H9 (cell line): ENCODE measurements around the gene ATP5PB. TPM values are rescaled to one million over a fixed set of nuclear protein-coding genes. Genes with fewer than 3 reads are reported as not detected.

Experiments
- DNase-seq: peaks from one replicate; pipeline ENCODE4 v3.0.0-alpha.2; 2017
- H2AFZ ChIP-seq: one replicate; pipeline ENCODE4 v1.6.1; 2013; ENCODE audit warnings: mild to moderate bottlenecking, low read length, control low read depth, moderate library complexity
- H2AK5ac ChIP-seq: 2 replicates; pipeline ENCODE4 v1.6.1; 2013; ENCODE audit warnings: low read length, control low read depth, mixed read lengths; ENCODE audit not compliant: insufficient read length
- H2BK120ac ChIP-seq: one replicate; pipeline ENCODE4 v1.6.1; 2013; ENCODE audit warnings: low read depth, mild to moderate bottlenecking, low read length, control low read depth, inconsistent platforms; ENCODE audit not compliant: poor library complexity, severe bottlenecking
- H2BK12ac ChIP-seq: 2 replicates; pipeline ENCODE4 v1.6.1; 2013; ENCODE audit warnings: low read length, control low read depth, mixed read lengths, low read depth; ENCODE audit not compliant: insufficient read length
- H2BK15ac ChIP-seq: 2 replicates; pipeline ENCODE4 v1.6.1; 2013; ENCODE audit warnings: low read depth, low read length, control low read depth
- H2BK20ac ChIP-seq: one replicate; pipeline ENCODE4 v1.6.1; 2013; ENCODE audit warnings: low read depth, mild to moderate bottlenecking, low read length, control low read depth, inconsistent platforms; ENCODE audit not compliant: poor library complexity, severe bottlenecking
- H2BK5ac ChIP-seq: 2 replicates; pipeline ENCODE4 v1.6.1; 2013; ENCODE audit warnings: low read length, control low read depth, mixed read lengths; ENCODE audit not compliant: insufficient read length
- H3K14ac ChIP-seq: 2 replicates; pipeline ENCODE4 v1.6.1; 2013; ENCODE audit warnings: low read length, control low read depth; ENCODE audit not compliant: insufficient read depth
- H3K18ac ChIP-seq: 2 replicates; pipeline ENCODE4 v1.6.1; 2013; ENCODE audit warnings: low read depth, mild to moderate bottlenecking, mixed read lengths, low read length, control low read depth; ENCODE audit not compliant: insufficient read length
- H3K23ac ChIP-seq: 2 replicates; pipeline ENCODE4 v1.6.1; 2013; ENCODE audit warnings: low read length, control low read depth, mixed read lengths, low read depth; ENCODE audit not compliant: insufficient read length
- H3K23me2 ChIP-seq: 2 replicates; pipeline ENCODE4 v1.6.1; 2013; ENCODE audit warnings: low read depth, mild to moderate bottlenecking, mixed read lengths, low read length, control low read depth; ENCODE audit not compliant: insufficient read length, poor library complexity, severe bottlenecking
- H3K27ac ChIP-seq: 2 replicates; pipeline ENCODE4 v1.5.1; 2013; ENCODE audit warnings: low read length, control low read depth, mixed read lengths, low read depth; ENCODE audit not compliant: insufficient read length
- H3K27me3 ChIP-seq: 2 replicates; pipeline ENCODE4 v1.6.1; 2013; ENCODE audit warnings: low read length, control low read depth, inconsistent platforms; ENCODE audit not compliant: insufficient read depth
- H3K4ac ChIP-seq: 2 replicates; pipeline ENCODE4 v1.6.1; 2013; ENCODE audit warnings: low read depth, mild to moderate bottlenecking, control low read depth, inconsistent platforms, low read length, moderate library complexity
- H3K4me1 ChIP-seq: 2 replicates; pipeline ENCODE4 v1.6.1; 2013; ENCODE audit warnings: low read length, control low read depth, inconsistent platforms; ENCODE audit not compliant: insufficient read depth
- H3K4me2 ChIP-seq: 2 replicates; pipeline ENCODE4 v1.6.1; 2013; ENCODE audit warnings: low read length, control low read depth, mixed read lengths; ENCODE audit not compliant: insufficient read length, insufficient read depth
- H3K56ac ChIP-seq: 2 replicates; pipeline ENCODE4 v1.6.1; 2013; ENCODE audit warnings: low read depth, mild to moderate bottlenecking, mixed read lengths, low read length, control low read depth; ENCODE audit not compliant: insufficient read length
- H3K79me1 ChIP-seq: 2 replicates; pipeline ENCODE4 v1.6.1; 2013; ENCODE audit warnings: low read depth, mild to moderate bottlenecking, moderate library complexity, low read length, control low read depth, inconsistent platforms; ENCODE audit not compliant: insufficient read depth, poor library complexity, severe bottlenecking
- H3K79me2 ChIP-seq: 2 replicates; pipeline ENCODE4 v1.6.1; 2013; ENCODE audit warnings: low read length, control low read depth, inconsistent platforms; ENCODE audit not compliant: insufficient read depth
- H3K9ac ChIP-seq: 2 replicates; pipeline ENCODE4 v1.6.1; 2013; ENCODE audit warnings: low read length, control low read depth, mixed read lengths; ENCODE audit not compliant: insufficient read length; ENCODE audit errors: extremely low read depth
- H3K9me3 ChIP-seq: one replicate; pipeline ENCODE4 v1.6.1; 2013; ENCODE audit warnings: low read depth, low read length, inconsistent platforms; ENCODE audit not compliant: control insufficient read depth
- H3T11ph ChIP-seq: one replicate; pipeline ENCODE4 v1.6.1; 2013; ENCODE audit warnings: mild to moderate bottlenecking, low read length, control low read depth, inconsistent platforms
- H4K20me1 ChIP-seq: one replicate; pipeline ENCODE4 v1.6.1; 2013; ENCODE audit not compliant: control insufficient read depth, insufficient read length, insufficient read depth
- H4K5ac ChIP-seq: 2 replicates; pipeline ENCODE4 v1.6.1; 2013; ENCODE audit warnings: low read depth, mild to moderate bottlenecking, mixed read lengths, low read length, control low read depth; ENCODE audit not compliant: insufficient read length
- H4K8ac ChIP-seq: replicated peaks from 2 replicates; pipeline ENCODE4 v1.6.1; 2013; ENCODE audit warnings: low read length, control low read depth, mixed read lengths, low read depth; ENCODE audit not compliant: insufficient read length
- H4K91ac ChIP-seq: 2 replicates; pipeline ENCODE4 v1.6.1; 2013; ENCODE audit warnings: low read depth, mild to moderate bottlenecking, moderate library complexity, mixed read lengths, low read length, control low read depth; ENCODE audit not compliant: insufficient read length
- H3K27ac Mint-ChIP-seq, 3 experiments: 2 replicates in 2 of 3; 3 replicates in 1 of 3; pipeline ENCODE4 v1.8.0; 2020 to 2021; ENCODE audit warnings: mixed read lengths in 3 of 3, mild to moderate bottlenecking in 1 of 3, moderate library complexity in 1 of 3
- H3K27me3 Mint-ChIP-seq: 2 replicates; pipeline ENCODE4 v1.8.0; 2021; ENCODE audit warnings: low read depth, mild to moderate bottlenecking, moderate library complexity, mixed read lengths
- H3K36me3 Mint-ChIP-seq, 3 experiments: 2 replicates in 2 of 3; 3 replicates in 1 of 3; pipeline ENCODE4 v1.8.0; 2020 to 2021; ENCODE audit warnings: low read depth in 3 of 3, mixed read lengths in 3 of 3; ENCODE audit not compliant: insufficient read depth in 1 of 3
- H3K4me1 Mint-ChIP-seq, 2 experiments: 2 replicates each; pipeline ENCODE4 v1.8.0; 2020; ENCODE audit warnings: mixed read lengths in 2 of 2
- H3K4me3 Mint-ChIP-seq, 2 experiments: 2 replicates in 1 of 2; 3 replicates in 1 of 2; pipeline ENCODE4 v1.8.0; 2020 to 2021; ENCODE audit warnings: mild to moderate bottlenecking in 2 of 2, mixed read lengths in 2 of 2, moderate library complexity in 1 of 2
- H3K9me3 Mint-ChIP-seq, 2 experiments: 2 replicates in 1 of 2; 3 replicates in 1 of 2; pipeline ENCODE4 v1.8.0; 2020; ENCODE audit warnings: mild to moderate bottlenecking in 2 of 2, mixed read lengths in 2 of 2, moderate library complexity in 1 of 2
- CTCF ChIP-seq: fragments of 200-600 bp; sonication (generic); conservative IDR thresholded peaks from 3 replicates; pipeline ENCODE4 v1.8.0; 2021; ENCODE audit warnings: antibody characterized with exemption, mild to moderate bottlenecking
- WGBS: extraction: QIAGEN DNeasy Blood & Tissue Kit; methylation state at CpG from one replicate; pipeline ENCODE4 v1.1.7; 2013; ENCODE audit warnings: missing lambda C conversion rate, low lambda C conversion rate, mixed read lengths; ENCODE audit not compliant: insufficient read length; ENCODE audit errors: extremely low coverage; 5-methylcytosine and 5-hydroxymethylcytosine counted together
- total RNA-seq: library from RNA; stranded (reverse); gene quantifications from 2 replicates; pipeline ENCODE4 v1.2.1, GENCODE V29; 2021

The ATP5PB gene
- total RNA-seq, 1 experiment from 2014 or later = 250 TPM

DNA sequence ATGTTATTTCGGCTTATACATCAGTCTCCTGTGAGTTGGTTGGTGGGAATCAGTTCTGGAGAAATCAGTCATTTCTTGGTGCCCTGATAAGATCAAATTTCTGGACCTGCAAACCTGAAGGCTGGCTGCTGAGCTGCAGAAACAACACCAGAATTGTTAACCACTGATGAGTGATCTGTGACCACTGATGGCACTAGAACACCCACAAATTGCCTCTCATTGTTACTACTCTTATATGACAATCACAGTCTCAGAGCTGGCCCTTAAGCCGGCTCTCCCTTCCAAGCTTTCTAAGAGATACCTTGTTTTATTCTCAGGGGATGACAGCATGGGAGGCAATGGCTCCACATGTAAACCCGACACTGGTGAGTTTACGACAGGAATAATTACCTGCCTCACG lies 26.4 kb downstream of the ATP5PB start:
- Histone ChIP-seq H3K27me3 (no peaks in the 10 kb centered on the region), H4K91ac (no peak overlapping the region), H3K14ac (no peak overlapping the region), H3K9ac (no peak overlapping the region), H3K4ac (no peak overlapping the region), H2BK15ac (no peak overlapping the region), H2BK12ac (no peak overlapping the region), H3K4me2 (no peak overlapping the region), H3K56ac (no peak overlapping the region), H4K20me1 (no peaks in the 10 kb centered on the region), H3T11ph (no peak overlapping the region), H2BK5ac (no peak overlapping the region), H3K23me2 (no peaks in the 10 kb centered on the region), H3K27ac (no peak overlapping the region), H3K4me1 (no peaks in the 10 kb centered on the region), H2AFZ (no peak overlapping the region), H2BK120ac (no peak overlapping the region), H2AK5ac (no peak overlapping the region), H2BK20ac (no peak overlapping the region), H4K8ac (no peak overlapping the region), H3K9me3 (no peaks in the 10 kb centered on the region), H3K23ac (no peak overlapping the region), H3K18ac (no peak overlapping the region), H3K79me2 (no peaks in the 10 kb centered on the region), H4K5ac (no peak overlapping the region), H3K79me1 (no peaks in the 10 kb centered on the region)
- Mint-ChIP-seq H3K36me3 (no peaks in the 10 kb centered on the region; a peak in 1 of 7 replicates), H3K27me3 (no peaks in the 10 kb centered on the region; the same call in 1 of the 2 replicates), H3K4me3 (no peak overlapping the region), H3K27ac (no peak overlapping the region), H3K4me1 (no peaks in the 10 kb centered on the region), H3K9me3 (no peaks in the 10 kb centered on the region)
- WGBS = no CpG with 5 or more reads among the region's 5 CpGs
- TF ChIP-seq CTCF = no peak
- no peak for DNase-seq
